Neuron (in vitro differentiated cells): ENCODE results near the gene AGT.

Experiments
- H2AFZ ChIP-seq: one replicate; pipeline ENCODE4 v1.6.1; 2013; ENCODE audit warnings: low read depth, mild to moderate bottlenecking, inconsistent platforms, low read length, moderate library complexity
- H3K27me3 ChIP-seq: one replicate; pipeline ENCODE4 v1.6.1; 2013; ENCODE audit warnings: low read length; ENCODE audit not compliant: insufficient read depth
- H3K36me3 ChIP-seq: one replicate; pipeline ENCODE4 v1.6.1; 2013; ENCODE audit warnings: low read length; ENCODE audit not compliant: insufficient read depth
- H3K4me1 ChIP-seq: one replicate; pipeline ENCODE4 v1.6.1; 2013; ENCODE audit warnings: low read length; ENCODE audit not compliant: insufficient read depth
- H3K4me3 ChIP-seq: 2 replicates; pipeline ENCODE4 v1.5.1; 2013; ENCODE audit warnings: mild to moderate bottlenecking, low read length, moderate library complexity
- H3K9me3 ChIP-seq: one replicate; pipeline ENCODE4 v1.6.1; 2013; ENCODE audit warnings: low read length

The AGT gene

DNA sequence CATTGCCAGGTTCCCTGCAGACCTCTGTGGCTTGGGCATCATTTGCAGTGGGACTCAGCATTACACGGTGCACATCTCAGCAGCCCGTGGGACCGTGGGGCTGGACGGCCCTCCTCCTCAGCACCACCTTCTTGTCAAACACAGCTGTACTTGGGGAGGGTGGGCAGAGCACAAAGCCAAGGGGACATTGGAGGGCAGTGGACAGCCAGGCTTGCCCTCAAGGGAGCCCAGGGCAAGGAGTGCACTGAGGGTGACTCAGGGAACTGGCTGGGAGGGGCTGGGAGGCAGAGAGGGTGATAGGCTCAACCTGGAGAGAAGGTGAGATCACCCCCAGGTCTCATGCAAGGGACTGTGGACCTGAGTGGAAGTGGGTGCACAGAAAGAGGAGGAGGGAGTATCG, 36.7 kb upstream of the AGT start:
- no peak overlapping the region for H2AFZ ChIP-seq
- no peak overlapping the region for H3K4me3 ChIP-seq
- H3K4me1 ChIP-seq = peaks cover 19% of the 10 kb centered on the region
- H3K9me3 ChIP-seq = peaks cover 3% of the 10 kb centered on the region
- H3K36me3 ChIP-seq = no peaks in the 10 kb centered on the region
- no peaks in the 10 kb centered on the region for H3K27me3 ChIP-seq

GRCh38 chr1:230749635-230750034, 35.7 kb upstream of the AGT start:
- peaks cover 27% of the 10 kb centered on the region for H3K4me1 ChIP-seq
- H3K36me3 ChIP-seq = no peaks in the 10 kb centered on the region
- no peak overlapping the region for H2AFZ ChIP-seq
- no peaks in the 10 kb centered on the region for H3K27me3 ChIP-seq
- H3K9me3 ChIP-seq = peaks cover 2% of the 10 kb centered on the region
- H3K4me3 ChIP-seq = no peak overlapping the region

DNA sequence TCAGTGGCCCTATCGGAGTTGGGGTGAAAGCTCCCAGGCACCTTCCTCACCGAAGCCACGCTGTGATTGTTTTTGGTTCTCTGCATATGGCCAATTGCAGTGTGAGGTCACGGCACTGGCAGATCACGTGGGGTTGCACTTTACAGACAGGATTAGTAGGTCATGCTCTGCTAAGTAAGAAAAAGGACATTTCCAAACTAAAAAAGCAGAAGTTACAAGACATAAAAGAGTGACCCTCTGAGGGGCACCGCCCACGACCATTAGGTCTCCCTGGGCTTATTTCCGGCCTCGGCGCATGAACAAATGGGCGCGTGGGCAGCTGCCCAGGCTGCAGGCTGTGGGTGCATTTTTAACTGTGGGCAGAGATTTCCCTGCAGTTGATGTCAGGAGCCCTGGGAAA, 35.2 kb upstream of the AGT start:
- no peak overlapping the region for H3K4me3 ChIP-seq
- no peaks in the 10 kb centered on the region for H3K27me3 ChIP-seq
- peaks cover 2% of the 10 kb centered on the region for H3K9me3 ChIP-seq
- H3K4me1 ChIP-seq = peaks cover 31% of the 10 kb centered on the region
- no peak overlapping the region for H2AFZ ChIP-seq
- no peaks in the 10 kb centered on the region for H3K36me3 ChIP-seq

- no peaks in the 10 kb centered on the region for H3K36me3 ChIP-seq
- H3K4me1 ChIP-seq = peaks cover 35% of the 10 kb centered on the region
Measured at GRCh38 chr1:230747890-230748800, 34.2 kb upstream of the AGT start.

GRCh38 chr1:230747127-230747730, 33.3 kb upstream of the AGT start, which contains the start of gene CAPN9:
Gene CAPN9 (plus strand): TSS chr1:230747388. CDS start chr1:230747497, 109 bp downstream.
- Histone ChIP-seq H2AFZ (no peak within 1 kb of the TSS), H3K9me3 (peaks cover 2% of the 10 kb centered on the region), H3K27me3 (no peaks in the 10 kb centered on the region), H3K4me1 (peaks cover 35% of the 10 kb centered on the region), H3K36me3 (no peaks in the 10 kb centered on the region), H3K4me3 (no peak within 1 kb of the TSS)

More at GRCh38 chr1:230747890-230748800, 34.2 kb upstream of the AGT start:
- Histone ChIP-seq H2AFZ (no peak overlapping the region), H3K27me3 (no peaks in the 10 kb centered on the region), H3K9me3 (peaks cover 2% of the 10 kb centered on the region), H3K4me3 (no peak overlapping the region)

GRCh38 chr1:230746617-230747016, 32.7 kb upstream of the AGT start:
- peaks cover 35% of the 10 kb centered on the region for H3K4me1 ChIP-seq
- H3K27me3 ChIP-seq = no peaks in the 10 kb centered on the region
- no peaks in the 10 kb centered on the region for H3K36me3 ChIP-seq
- no peak overlapping the region for H2AFZ ChIP-seq
- no peak overlapping the region for H3K4me3 ChIP-seq
- no peaks in the 10 kb centered on the region for H3K9me3 ChIP-seq

DNA sequence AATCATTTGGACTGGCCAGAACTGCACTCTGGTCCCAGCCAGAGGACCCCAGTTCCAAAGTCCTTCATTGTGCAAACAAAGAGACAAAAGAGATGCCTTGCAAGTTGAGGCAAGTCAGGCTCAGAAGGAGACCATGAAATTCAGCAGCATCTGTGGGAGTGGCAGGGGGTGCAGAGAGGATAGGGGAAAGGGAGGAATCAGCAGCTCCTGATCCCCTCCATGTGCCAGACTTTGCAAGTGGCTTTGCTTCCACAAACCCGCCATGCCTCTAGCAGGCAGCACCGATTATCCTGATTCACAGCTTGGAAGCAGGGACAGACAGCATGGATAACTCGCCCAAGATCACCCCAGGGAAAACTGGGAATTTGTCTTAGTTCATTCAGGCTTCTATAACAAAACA, 31.1 kb upstream of the AGT start:
- Histone ChIP-seq H3K9me3 (peaks cover 2% of the 10 kb centered on the region), H3K4me3 (no peak overlapping the region), H3K4me1 (peaks cover 36% of the 10 kb centered on the region), H2AFZ (no peak overlapping the region), H3K36me3 (no peaks in the 10 kb centered on the region), H3K27me3 (no peaks in the 10 kb centered on the region)

- Histone ChIP-seq H3K4me3 (no peak overlapping the region), H3K9me3 (peaks cover 4% of the 10 kb centered on the region), H3K27me3 (no peaks in the 10 kb centered on the region), H3K36me3 (no peaks in the 10 kb centered on the region), H3K4me1 (peaks cover 43% of the 10 kb centered on the region), H2AFZ (no peak overlapping the region)
Measured at GRCh38 chr1:230744382-230744781, 30.5 kb upstream of the AGT start.

- Histone ChIP-seq H3K4me1 (peaks cover 43% of the 10 kb centered on the region), H3K36me3 (no peaks in the 10 kb centered on the region), H2AFZ (no peak overlapping the region), H3K9me3 (peaks cover 5% of the 10 kb centered on the region), H3K4me3 (no peak overlapping the region), H3K27me3 (no peaks in the 10 kb centered on the region)
Measured at GRCh38 chr1:230743899-230744298, 30.0 kb upstream of the AGT start.

DNA sequence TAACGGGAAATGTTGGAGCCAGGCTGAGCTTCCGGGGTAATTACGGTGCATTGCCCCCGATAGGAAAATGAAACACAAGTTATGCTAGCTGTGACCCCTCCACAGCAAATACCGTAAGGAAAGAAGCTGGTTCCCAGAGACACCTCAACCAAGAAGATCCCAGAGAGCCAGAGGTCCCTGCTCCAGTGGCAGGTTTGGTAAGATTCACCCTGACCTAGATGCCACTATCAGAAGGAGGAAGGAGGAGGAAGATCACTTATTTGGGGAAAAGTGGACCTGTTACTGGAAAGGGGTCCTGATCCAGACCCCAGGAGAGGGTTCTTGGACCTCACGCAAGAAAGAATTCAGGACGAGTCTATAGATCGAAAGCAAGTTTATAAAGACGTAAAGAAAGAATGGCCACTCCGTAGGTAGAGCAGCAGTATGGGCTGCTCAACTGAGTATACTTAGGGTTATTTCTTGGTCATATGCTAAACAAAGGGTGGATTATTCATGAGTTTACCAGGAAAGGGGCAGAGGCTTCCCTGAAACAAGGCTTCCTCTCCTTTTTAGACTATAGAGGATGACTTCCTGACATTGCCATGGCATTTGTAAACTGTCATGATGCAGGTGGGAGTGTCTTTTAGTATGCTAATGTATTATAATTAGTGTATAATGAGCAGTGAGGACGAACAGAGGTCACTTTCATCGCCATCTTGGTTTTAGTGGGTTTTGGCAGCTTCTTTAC, 25.8 kb upstream of the AGT start:
- H2AFZ ChIP-seq = no peak overlapping the region
- no peaks in the 10 kb centered on the region for H3K36me3 ChIP-seq
- H3K9me3 ChIP-seq = peaks cover 7% of the 10 kb centered on the region
- H3K4me1 ChIP-seq = peaks cover 21% of the 10 kb centered on the region
- peaks cover 3% of the 10 kb centered on the region for H3K27me3 ChIP-seq
- H3K4me3 ChIP-seq = no peak overlapping the region

GRCh38 chr1:230737622-230738262, 23.8 kb upstream of the AGT start:
- no peak overlapping the region for H3K4me3 ChIP-seq
- peaks cover 8% of the 10 kb centered on the region for H3K4me1 ChIP-seq
- peaks cover 7% of the 10 kb centered on the region for H3K9me3 ChIP-seq
- no peak overlapping the region for H2AFZ ChIP-seq
- H3K36me3 ChIP-seq = no peaks in the 10 kb centered on the region
- H3K27me3 ChIP-seq = peaks cover 3% of the 10 kb centered on the region

- peaks cover 5% of the 10 kb centered on the region for H3K9me3 ChIP-seq
- no peak overlapping the region for H3K4me3 ChIP-seq
- peaks cover 3% of the 10 kb centered on the region for H3K27me3 ChIP-seq
- peaks cover 8% of the 10 kb centered on the region for H3K4me1 ChIP-seq
- H3K36me3 ChIP-seq = no peaks in the 10 kb centered on the region
- H2AFZ ChIP-seq = no peak overlapping the region
Measured at GRCh38 chr1:230735447-230735846, 21.5 kb upstream of the AGT start.
